ENCODE measurements around the gene RERE. TPM values are rescaled to one million over a fixed set of nuclear protein-coding genes. Genes with fewer than 3 reads are reported as not detected.
A peak's percentile ranks its signal among the peaks of the same experiment; 100 is the strongest.

Gene RERE
- total RNA-seq, 2 donors from 2014 or later = 144 to 174 TPM

GRCh38 chr1:8477983-8478362, 339.5 kb downstream of the RERE start:
- Histone ChIP-seq H3K4me1 (ENCODE audit: control insufficient read depth in 1 of 2, low read depth in 2 of 2) (peaks cover 6 to 31% of the 10 kb centered on the region in 2 donors), H3K36me3 (no peaks in the 10 kb centered on the region), H3K27ac (peak overlapping the region; percentile 37 to 60), H3K27me3 (replicated peaks; ENCODE audit: insufficient read depth) (no peaks in the 10 kb centered on the region), H3K4me3 (no peak overlapping the region), H3K9me3 (no peaks in the 10 kb centered on the region)
- ATAC-seq (ENCODE audit: insufficient number of reproducible peaks, low FRiP score, low read depth) (no peak), DNase-seq (ENCODE audit: low spot score) (no peak)
- TF ChIP-seq CTCF (IDR thresholded peaks at IDR 0.05) = no peak

GRCh38 chr1:8477166-8477982, 340.1 kb downstream of the RERE start:
- no peaks in the 10 kb centered on the region for H3K36me3 ChIP-seq
- DNase-seq (ENCODE audit: low spot score) = no peak
- peak overlapping the region; percentile 49 for H3K4me3 ChIP-seq
- H3K27ac ChIP-seq = peak overlapping the region; percentile 37 to 60
- no peak for TF ChIP-seq CTCF (IDR thresholded peaks at IDR 0.05)
- peaks cover 6 to 31% of the 10 kb centered on the region in 2 donors for H3K4me1 ChIP-seq (ENCODE audit: control insufficient read depth in 1 of 2, low read depth in 2 of 2)
- no peaks in the 10 kb centered on the region for H3K9me3 ChIP-seq
- no peak for ATAC-seq (ENCODE audit: insufficient number of reproducible peaks, low FRiP score, low read depth)
- H3K27me3 ChIP-seq (replicated peaks; ENCODE audit: insufficient read depth) = no peaks in the 10 kb centered on the region

GRCh38 chr1:8476006-8476405, 341.4 kb downstream of the RERE start:
- ATAC-seq (ENCODE audit: insufficient number of reproducible peaks, low FRiP score, low read depth) (no peak), DNase-seq (ENCODE audit: low spot score) (no peak)
- no peaks in the 10 kb centered on the region for H3K27me3 ChIP-seq (replicated peaks; ENCODE audit: insufficient read depth)
- TF ChIP-seq CTCF (IDR thresholded peaks at IDR 0.05) = no peak
- H3K36me3 ChIP-seq = no peaks in the 10 kb centered on the region
- no peaks in the 10 kb centered on the region for H3K9me3 ChIP-seq
- peak overlapping the region in 1 of 2 donors; percentile 37 for H3K27ac ChIP-seq
- no peak overlapping the region for H3K4me3 ChIP-seq
- peaks cover 6 to 31% of the 10 kb centered on the region in 2 donors for H3K4me1 ChIP-seq (ENCODE audit: control insufficient read depth in 1 of 2, low read depth in 2 of 2)

- no peak overlapping the region for H3K27ac ChIP-seq
- H3K27me3 ChIP-seq (replicated peaks; ENCODE audit: insufficient read depth) = no peaks in the 10 kb centered on the region
- no peak for DNase-seq (ENCODE audit: low spot score)
- ATAC-seq (ENCODE audit: insufficient number of reproducible peaks, low FRiP score, low read depth) = no peak
- no peak overlapping the region for H3K4me3 ChIP-seq
- H3K9me3 ChIP-seq = no peaks in the 10 kb centered on the region
- no peaks in the 10 kb centered on the region for H3K36me3 ChIP-seq
- no peak for TF ChIP-seq CTCF (IDR thresholded peaks at IDR 0.05)
- H3K4me1 ChIP-seq (ENCODE audit: control insufficient read depth in 1 of 2, low read depth in 2 of 2) = peaks cover 6 to 31% of the 10 kb centered on the region in 2 donors
Measured at GRCh38 chr1:8474369-8474768, 343.1 kb downstream of the RERE start.

GRCh38 chr1:8473891-8474300, 343.5 kb downstream of the RERE start:
- H3K4me1 ChIP-seq (ENCODE audit: control insufficient read depth in 1 of 2, low read depth in 2 of 2) = peaks cover 6 to 31% of the 10 kb centered on the region in 2 donors

More at GRCh38 chr1:8473891-8474300, 343.5 kb downstream of the RERE start:
- ATAC-seq (ENCODE audit: insufficient number of reproducible peaks, low FRiP score, low read depth) (no peak), DNase-seq (ENCODE audit: low spot score) (no peak)
- no peak for TF ChIP-seq CTCF (IDR thresholded peaks at IDR 0.05)
- no peak overlapping the region for H3K4me3 ChIP-seq
- H3K36me3 ChIP-seq = no peaks in the 10 kb centered on the region
- H3K9me3 ChIP-seq = no peaks in the 10 kb centered on the region
- no peak overlapping the region for H3K27ac ChIP-seq
- no peaks in the 10 kb centered on the region for H3K27me3 ChIP-seq (replicated peaks; ENCODE audit: insufficient read depth)
